Measurements from ENCODE around the gene FAM131B. TPM values are rescaled to one million over a fixed set of nuclear protein-coding genes. Genes with fewer than 3 reads are reported as not detected.

The FAM131B gene
- total and polyA plus RNA-seq, 2 experiments from 2014 or later = 0.87 to 1.9 TPM

DNA sequence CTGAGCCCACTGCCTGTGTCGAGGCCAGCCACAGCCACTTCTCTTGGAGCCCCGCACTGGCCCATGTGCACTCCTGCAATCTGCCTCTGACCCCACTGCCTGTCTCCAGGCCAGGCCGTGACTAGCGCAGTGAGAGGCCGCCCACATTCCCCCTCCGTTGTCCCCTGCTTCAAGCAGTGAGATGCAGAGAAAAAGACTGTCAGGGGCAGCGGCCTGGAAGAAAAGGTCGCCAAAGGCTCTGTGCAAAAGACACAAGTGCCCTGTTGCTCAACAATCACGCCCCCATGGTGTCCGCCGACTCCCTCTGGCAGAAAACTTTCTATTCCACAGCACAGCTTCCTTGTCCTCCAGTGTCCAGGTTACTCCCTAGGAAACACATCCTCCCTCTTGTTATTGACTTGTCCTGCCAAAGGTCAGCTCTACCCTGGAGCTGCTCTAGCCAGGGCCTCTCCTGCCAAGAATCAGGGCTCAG is 9.9 kb downstream of the FAM131B start:
- no peak overlapping the region for H3K4me2 ChIP-seq
- no peak overlapping the region for H3K27ac ChIP-seq
- H3K79me2 ChIP-seq = no peaks in the 10 kb centered on the region
- H3K36me3 ChIP-seq (replicated peaks; ENCODE audit: insufficient read depth, low read depth) = no peaks in the 10 kb centered on the region
- no peak for DNase-seq (ENCODE audit: low spot score)
- no peaks in the 10 kb centered on the region for H3K9me3 ChIP-seq (ENCODE audit: low read depth)
- TF ChIP-seq, protein P1, sequence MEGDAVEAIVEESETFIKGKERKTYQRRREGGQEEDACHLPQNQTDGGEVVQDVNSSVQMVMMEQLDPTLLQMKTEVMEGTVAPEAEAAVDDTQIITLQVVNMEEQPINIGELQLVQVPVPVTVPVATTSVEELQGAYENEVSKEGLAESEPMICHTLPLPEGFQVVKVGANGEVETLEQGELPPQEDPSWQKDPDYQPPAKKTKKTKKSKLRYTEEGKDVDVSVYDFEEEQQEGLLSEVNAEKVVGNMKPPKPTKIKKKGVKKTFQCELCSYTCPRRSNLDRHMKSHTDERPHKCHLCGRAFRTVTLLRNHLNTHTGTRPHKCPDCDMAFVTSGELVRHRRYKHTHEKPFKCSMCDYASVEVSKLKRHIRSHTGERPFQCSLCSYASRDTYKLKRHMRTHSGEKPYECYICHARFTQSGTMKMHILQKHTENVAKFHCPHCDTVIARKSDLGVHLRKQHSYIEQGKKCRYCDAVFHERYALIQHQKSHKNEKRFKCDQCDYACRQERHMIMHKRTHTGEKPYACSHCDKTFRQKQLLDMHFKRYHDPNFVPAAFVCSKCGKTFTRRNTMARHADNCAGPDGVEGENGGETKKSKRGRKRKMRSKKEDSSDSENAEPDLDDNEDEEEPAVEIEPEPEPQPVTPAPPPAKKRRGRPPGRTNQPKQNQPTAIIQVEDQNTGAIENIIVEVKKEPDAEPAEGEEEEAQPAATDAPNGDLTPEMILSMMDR (IDR thresholded peaks at IDR 0.05; ENCODE audit: poor library complexity) = no peak
- no peak for TF ChIP-seq EZH2 (IDR thresholded peaks at IDR 0.05; ENCODE audit: borderline replicate concordance)
- TF ChIP-seq EZH2phosphoT487 (IDR thresholded peaks at IDR 0.05; ENCODE audit: low read depth, severe bottlenecking, unreplicated experiment) = no peak
- H4K20me1 ChIP-seq (ENCODE audit: insufficient read depth, poor library complexity, severe bottlenecking) = no peaks in the 10 kb centered on the region
- no peaks in the 10 kb centered on the region for H3K4me1 ChIP-seq (ENCODE audit: insufficient read depth)
- WGBS (ENCODE audit: low lambda C conversion rate, missing lambda C conversion rate) = 79% methylated on average over 11 of the region's 11 CpGs
- no peaks in the 10 kb centered on the region for H3K9me2 ChIP-seq (replicated peaks; ENCODE audit: insufficient read depth)
- no peak overlapping the region for H3K4me3 ChIP-seq
- H2AFZ ChIP-seq = no peak overlapping the region
- no peaks in the 10 kb centered on the region for H3K27me3 ChIP-seq

DNA sequence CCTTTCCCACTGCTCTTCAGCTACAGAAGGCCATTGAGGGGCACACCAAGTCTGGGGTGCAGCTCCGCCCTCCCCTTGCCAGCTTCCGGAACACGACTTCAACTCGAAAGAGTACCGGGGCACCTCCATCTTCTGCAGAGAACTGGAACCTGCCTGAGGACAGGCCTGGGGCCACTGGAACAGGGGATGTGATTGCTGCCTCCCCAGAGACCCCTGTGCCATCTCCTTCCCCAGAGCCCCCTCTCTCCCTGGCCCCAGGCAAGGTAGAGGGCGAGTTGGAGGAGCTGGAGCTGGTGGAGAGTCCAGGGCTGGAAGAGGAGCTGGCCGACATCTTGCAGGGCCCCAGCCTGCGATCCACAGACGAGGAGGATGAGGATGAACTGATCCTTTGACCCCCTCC is 10.9 kb downstream of the FAM131B start:
- Histone ChIP-seq H3K27ac (no peak overlapping the region), H3K9me2 (replicated peaks; ENCODE audit: insufficient read depth) (no peaks in the 10 kb centered on the region), H2AFZ (no peak overlapping the region), H4K20me1 (ENCODE audit: insufficient read depth, poor library complexity, severe bottlenecking) (no peaks in the 10 kb centered on the region), H3K79me2 (no peaks in the 10 kb centered on the region), H3K27me3 (no peaks in the 10 kb centered on the region), H3K9me3 (ENCODE audit: low read depth) (no peaks in the 10 kb centered on the region), H3K36me3 (replicated peaks; ENCODE audit: insufficient read depth, low read depth) (no peaks in the 10 kb centered on the region), H3K4me1 (ENCODE audit: insufficient read depth) (no peaks in the 10 kb centered on the region), H3K4me2 (no peak overlapping the region), H3K4me3 (no peak overlapping the region)
- 93% methylated on average over 9 of the region's 9 CpGs for WGBS (ENCODE audit: low lambda C conversion rate, missing lambda C conversion rate)
- TF ChIP-seq EZH2phosphoT487 (IDR thresholded peaks at IDR 0.05; ENCODE audit: low read depth, severe bottlenecking, unreplicated experiment) = no peak
- TF ChIP-seq, protein P1 (IDR thresholded peaks at IDR 0.05; ENCODE audit: poor library complexity) = no peak
- TF ChIP-seq EZH2 (IDR thresholded peaks at IDR 0.05; ENCODE audit: borderline replicate concordance) = no peak
- no peak for DNase-seq (ENCODE audit: low spot score)

DNA sequence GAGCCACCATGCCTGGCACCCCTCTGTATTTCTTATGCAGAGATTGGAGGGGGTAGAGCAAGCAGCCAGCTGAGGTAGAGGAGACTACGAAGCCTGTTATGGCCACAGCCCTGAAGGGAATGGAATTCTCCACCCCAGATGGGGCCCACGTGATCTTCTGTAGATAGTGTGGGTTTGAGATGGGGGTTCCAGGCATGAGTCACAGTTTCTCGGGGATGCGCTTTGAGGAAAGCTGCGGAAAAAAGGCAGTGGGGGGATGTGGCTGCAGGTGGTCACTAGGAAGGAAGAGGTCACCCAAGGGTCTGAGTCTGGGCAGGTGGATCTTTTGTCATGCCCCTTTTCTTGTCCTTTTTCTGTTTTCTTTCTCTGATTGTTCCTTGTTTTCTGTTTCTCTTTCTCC is 11.5 kb downstream of the FAM131B start:
- Histone ChIP-seq H3K4me3 (no peak overlapping the region), H3K27me3 (peaks cover under 1% of the 10 kb centered on the region)
- WGBS (ENCODE audit: low lambda C conversion rate, missing lambda C conversion rate) = 73% methylated on average over 5 of the region's 5 CpGs

More for the DNA sequence above, 11.5 kb downstream of the FAM131B start:
- H3K4me2 ChIP-seq = no peak overlapping the region
- no peaks in the 10 kb centered on the region for H3K36me3 ChIP-seq (replicated peaks; ENCODE audit: insufficient read depth, low read depth)
- H3K79me2 ChIP-seq = no peaks in the 10 kb centered on the region
- no peak overlapping the region for H2AFZ ChIP-seq
- H3K9me3 ChIP-seq (ENCODE audit: low read depth) = no peaks in the 10 kb centered on the region
- TF ChIP-seq EZH2phosphoT487 (IDR thresholded peaks at IDR 0.05; ENCODE audit: low read depth, severe bottlenecking, unreplicated experiment) = no peak
- TF ChIP-seq, protein P1 (IDR thresholded peaks at IDR 0.05; ENCODE audit: poor library complexity) = no peak
- no peak for TF ChIP-seq EZH2 (IDR thresholded peaks at IDR 0.05; ENCODE audit: borderline replicate concordance)
- no peaks in the 10 kb centered on the region for H4K20me1 ChIP-seq (ENCODE audit: insufficient read depth, poor library complexity, severe bottlenecking)
- no peak overlapping the region for H3K27ac ChIP-seq
- H3K4me1 ChIP-seq (ENCODE audit: insufficient read depth) = no peaks in the 10 kb centered on the region
- no peak for DNase-seq (ENCODE audit: low spot score)
- no peaks in the 10 kb centered on the region for H3K9me2 ChIP-seq (replicated peaks; ENCODE audit: insufficient read depth)

Measured in hepatocyte (in vitro differentiated cells).